Activated CD8-positive, alpha-beta memory T cell treated with anti-CD3 and anti-CD28 coated beads for 1 hour (primary cell): ENCODE measurements around the gene DLX2.

Source experiments
- DNase-seq, 2 donors: peaks; one replicate each; pipeline ENCODE4 v3.0.0-alpha.2; 2020; ENCODE audit warnings: low read depth in 1 of 2; ENCODE audit errors: extremely low read depth in 1 of 2

Gene DLX2

DNA sequence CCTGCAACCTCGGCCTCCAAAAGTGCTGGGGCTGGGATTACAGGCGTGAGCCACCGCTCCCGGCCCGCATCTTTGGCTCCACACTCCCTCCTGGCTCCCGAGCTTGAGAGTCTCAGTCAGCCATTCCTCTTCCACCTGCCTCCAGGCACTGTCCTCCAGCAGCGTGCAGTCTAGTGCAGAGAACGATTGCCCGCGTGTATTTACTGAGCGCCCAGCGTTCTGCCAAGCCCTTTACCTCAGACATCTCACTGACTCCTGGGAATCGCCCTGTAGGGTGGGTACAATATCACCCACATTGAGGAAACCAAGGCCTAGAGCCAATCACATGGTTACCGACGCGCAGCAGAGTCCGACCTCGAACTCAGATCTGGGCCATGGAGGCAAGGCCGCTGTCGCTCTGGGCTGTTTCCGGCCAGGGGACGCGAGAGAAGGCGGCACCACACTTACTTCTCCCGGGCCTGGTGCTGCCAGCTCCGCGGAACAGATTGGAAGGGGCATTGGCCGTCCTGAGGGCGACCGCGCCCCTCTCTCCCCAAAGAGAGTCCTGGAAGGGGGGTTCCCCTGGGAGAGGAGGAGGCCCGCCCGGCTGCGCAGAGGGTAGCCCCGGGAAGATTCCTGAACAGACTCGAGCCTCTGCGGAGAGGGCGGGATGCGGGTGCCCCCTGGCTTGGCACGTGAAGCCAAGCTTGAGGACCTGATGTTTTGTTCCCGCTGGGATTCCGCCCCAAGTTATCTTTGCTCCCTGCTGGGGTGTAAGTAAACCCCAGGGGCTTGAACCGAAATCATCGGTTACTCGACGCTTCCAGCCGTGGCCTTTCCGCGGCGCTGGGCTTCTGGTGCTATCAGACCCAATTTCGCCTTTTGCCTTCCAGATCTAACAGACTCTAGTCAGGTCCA is 5.2 kb upstream of the DLX2 start:
- DNase-seq = no peak

DNA sequence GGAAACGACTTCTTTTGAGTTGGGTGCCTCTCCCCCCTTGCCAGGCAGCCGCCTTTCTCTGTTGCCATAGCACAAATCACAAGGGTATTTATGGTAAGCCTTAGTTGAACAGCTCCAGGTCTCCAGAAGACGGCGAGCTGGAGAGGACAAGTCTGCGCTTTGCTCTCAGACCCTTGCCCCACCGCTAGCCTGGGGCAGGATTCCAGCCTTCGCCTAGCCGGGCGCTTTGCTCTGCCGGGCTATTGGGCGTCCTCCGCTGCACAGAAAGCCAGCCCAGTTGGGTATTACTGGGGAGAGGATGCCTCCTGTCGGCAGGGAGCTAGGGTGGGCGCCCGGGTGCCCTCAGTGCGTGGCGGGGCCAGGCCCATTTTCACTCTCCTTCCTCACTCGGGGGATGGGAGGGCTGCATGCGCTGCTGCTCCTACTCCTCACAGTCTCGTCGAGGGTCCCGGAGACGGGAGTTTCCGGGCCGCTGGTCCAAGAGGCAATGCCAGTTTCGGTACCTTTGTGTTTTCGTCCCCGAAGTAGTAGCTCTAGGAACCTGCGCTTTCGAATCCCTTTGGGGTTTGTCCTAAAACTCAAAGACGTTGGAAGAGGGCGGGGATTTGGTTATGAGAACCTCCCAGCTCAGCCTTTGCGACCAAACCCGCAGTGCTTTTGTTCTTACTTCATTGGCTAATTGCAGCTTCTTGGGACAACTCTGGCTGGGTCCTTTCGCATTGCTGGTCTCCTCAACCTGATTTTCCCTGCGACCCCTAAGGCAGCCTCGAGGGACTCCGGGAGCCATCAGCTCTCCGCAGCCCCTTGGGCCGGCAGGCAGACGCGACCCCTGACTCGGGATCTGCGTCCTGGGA is 3.6 kb upstream of the DLX2 start:
- no peak for DNase-seq

DNA sequence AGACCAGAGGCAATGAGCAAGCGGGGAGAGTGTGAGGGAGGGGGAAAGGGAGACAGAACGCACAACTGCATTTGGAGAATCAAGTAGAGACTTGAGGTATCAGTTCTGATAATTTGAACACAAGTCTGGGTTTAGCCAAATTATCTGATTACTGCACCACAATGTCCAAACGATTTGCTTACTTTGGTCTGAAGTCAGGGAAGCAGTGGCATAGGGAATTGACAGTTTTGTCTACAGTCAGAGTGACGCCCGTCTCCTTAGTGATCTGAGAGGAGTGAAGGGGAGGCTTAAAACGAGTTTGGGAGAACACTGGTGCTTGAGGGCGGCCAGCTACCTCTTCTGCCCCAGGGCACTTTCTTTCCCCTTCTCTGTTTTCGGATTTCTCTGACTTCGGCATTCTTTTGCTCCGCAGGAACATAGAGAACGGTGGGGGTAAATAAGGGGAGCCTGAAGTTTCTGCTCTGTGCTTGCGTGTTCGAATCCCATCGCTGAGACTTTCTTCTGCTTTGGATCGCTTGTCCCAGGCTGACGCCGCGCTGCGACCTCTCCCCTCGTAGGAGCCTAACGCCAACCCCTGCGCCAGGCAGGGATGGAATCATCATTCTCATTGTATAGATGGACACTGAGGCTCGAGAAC is 2.9 kb upstream of the DLX2 start:
- DNase-seq = no peak

DNA sequence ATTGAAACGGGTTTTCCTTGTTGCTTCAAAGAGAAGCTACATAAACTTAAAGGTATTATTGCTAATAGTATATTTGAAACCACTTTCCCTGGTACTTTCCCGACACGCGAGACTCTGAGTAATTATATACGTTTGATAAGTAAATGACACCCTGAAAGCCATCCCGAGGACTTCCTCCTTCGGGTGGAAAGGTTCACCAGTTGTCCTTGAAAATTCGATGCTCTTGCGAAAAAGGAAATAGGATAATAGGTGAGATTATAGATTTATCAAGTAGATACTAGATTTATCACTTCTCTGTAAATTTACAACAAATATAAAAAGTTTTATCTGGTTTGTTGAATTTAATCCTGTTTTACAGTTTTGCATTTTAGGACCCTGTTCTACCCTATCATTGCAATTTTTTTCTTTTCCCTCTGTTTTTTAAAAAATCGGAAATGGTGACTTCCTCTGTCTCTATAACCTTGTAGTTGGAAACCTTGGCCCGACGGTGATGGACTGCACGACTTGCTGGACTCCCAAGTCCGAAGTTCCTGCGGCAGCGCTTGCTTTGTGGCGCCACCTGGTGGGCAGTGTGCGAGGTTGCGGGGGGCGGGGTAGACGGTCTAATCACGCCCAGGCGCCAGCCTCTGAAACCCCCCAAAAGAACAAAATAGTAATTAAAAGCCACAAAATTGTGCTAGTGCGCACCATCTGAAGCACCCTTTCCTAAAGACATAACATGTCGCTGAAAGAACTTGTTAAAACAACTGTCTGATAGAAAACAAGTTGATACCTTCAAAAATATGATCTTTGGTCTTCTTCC is 972 bp upstream of the DLX2 start:
- peak in 1 of 2 donors; percentile 54 for DNase-seq

DNA sequence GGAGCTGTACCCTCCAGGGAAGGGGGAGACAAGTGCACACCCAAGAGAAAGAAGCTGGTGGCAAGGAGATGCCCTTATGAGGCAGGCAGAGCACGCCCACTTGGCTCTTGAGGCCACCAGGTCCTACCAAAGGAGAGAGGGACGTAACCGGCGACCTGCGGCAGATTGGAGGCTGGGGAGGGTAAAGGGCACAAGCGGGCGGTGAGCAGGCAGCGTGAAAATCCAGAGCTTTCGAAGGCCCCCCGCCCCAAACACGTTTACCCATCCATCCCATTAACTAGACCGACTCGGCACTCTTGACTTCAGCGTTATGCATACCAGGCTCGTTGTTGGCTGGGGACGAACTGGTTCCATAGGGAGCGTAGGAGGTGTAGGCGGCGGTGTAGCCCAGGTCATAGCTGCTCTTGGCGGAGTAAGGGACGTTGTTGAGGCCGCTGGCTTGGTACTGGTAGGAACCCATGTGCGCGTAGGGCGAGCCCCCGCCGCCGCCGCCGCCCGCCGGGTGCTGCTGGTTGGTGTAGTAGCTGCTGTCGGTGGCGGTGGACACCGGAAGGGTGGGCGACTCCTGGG is 794 bp downstream of the DLX2 start:
- no peak for DNase-seq

DNA sequence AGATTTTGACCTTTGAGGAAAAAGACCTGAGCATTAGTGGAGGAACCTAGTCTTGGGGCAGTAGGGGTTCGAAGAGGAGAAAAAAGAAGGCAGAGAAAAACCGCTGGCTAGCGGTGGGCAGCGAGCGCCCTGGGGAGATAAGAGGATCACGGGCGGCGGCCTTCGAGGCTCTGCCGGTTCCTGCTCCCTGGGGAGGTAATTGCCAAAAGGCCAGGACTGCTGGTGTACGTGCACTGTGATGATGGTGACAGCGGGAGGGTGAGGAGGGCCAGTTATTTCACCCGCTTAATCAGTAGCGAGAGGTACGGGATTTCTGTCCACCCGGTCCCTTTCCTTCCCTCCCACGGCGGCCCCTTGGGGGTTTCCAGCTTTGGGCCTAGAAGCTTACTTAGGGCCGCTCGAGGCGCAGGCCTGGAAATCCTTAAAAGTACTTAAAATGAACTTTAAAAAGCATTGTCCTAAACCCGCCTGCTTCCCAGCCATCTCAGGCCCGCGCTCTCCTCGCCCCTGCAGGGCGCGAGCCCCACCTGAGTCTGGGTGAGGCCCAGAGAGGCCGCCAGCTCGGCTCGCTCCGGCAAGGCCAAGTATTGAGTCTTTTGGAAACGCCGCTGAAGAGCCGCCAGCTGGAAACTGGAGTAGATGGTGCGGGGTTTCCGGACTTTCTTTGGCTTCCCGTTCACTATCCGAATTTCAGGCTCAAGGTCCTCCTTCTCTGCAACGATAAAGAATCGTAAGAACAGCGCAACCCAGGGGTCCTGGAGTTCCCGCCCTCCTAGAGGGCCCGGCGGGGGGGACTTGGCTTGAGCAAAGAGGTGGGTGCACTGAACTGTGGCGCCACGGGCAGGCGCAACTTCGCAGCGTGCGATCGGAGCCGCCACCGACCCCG is 1.5 kb downstream of the DLX2 start:
- no peak for DNase-seq

DNA sequence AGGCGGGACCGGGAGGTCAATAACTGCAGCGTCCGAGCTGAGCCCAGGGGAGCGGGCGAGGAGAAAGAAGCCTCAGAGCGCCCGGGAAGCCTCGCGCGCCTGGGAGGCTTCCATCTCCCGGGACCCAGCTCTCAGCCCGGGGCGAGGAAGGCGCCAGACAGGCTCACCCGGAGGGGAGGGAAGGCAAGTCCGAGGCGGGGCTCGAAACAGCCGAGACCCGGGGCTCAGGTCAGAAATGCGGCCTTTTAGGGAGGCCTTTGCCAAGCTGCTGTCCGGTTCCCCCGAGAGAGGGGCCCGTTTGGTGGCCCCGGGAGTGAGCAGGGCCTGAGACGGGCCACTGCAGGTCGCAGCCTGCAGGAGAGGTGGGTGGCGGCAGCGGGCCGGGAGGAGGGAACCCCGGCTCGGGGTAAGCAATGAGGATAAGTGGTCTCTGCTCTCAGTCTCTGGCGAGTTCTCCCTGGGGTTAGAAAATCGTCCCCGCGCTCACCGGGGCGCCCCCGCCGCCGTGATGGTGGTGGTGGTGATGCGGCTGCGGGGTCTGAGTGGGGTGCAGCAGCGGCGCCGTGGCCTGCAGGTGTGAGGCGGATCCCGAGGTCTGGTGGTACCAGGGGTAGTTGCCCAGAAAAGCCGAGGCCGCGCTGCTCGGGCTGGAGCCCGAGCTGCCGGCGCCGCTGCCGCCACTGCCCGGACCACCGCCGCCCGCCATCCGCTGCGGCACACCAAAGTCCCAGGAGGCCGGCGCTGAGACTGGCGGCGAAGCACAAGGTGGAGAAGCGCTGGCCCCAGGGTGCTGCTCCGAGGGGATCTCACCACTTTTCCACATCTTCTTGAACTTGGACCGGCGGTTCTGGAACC is 2.4 kb downstream of the DLX2 start:
- DNase-seq = no peak

DNA sequence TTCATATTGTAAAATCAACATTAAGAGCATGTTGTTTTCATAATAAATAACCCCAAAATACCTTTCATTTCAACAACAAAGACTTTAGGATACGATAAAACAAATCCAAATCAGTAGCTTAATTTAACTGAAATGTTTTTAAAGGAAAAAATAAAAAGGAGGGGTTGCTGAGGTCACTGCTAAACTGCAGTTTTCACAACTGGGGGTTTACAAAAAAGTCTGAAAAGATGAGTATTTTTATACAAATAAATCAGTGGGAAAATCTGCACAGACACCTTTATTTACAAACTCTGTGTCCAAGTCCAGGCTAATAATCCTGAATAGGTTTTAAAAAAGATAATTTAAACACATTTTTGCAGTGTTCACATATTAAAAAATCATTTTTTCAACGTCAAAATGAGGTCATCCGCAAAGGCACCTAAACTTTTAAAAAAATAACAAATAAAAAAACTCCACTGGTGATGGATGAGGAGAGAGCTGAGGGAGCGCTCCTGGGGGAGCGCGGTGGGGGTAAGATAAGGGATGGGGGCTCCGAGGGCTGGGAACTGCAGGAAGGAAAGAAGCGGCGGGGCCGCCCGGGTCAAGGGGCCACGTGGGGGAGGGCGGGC is 3.1 kb downstream of the DLX2 start:
- DNase-seq = no peak

DNA sequence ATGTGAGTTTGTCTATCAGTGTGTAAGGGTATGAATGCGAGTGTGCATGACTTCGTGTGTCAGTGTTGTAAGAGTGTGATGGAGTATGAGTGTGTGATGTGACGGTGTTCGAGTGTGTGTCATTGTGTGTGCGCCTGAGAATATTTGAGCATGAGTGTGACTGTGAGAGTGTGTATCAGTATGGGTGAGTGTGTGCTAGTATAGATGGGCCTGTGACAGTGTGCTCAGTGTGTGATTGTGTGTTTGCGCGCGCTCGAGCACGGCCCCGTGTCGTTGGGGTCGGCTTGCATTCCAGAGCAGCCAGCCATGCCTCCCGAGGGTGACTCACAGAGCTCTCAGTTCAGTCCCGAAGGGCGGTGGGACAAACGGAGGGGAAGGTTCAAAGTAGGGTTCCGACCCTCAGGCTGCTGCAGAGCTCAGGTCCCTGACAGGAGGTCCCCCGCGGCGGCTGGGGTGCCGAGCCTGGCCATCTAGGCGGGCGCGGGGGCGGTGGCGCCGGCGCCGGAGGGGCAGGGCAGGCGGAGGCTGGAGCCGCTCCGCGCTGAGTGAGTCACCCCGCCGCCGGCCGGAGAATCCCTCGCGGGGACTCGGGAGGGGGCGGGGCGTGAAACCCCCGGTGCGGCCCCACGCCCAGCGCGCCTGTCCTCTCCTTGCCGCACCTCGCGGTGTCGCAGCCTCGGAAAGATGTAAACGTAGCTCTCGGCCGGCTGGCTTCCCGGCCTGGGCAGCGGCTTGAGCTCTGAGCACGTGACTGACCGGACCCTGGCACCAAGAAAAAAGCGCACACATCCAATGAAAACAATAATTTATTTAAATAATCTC is 3.8 kb downstream of the DLX2 start:
- no peak for DNase-seq

DNA sequence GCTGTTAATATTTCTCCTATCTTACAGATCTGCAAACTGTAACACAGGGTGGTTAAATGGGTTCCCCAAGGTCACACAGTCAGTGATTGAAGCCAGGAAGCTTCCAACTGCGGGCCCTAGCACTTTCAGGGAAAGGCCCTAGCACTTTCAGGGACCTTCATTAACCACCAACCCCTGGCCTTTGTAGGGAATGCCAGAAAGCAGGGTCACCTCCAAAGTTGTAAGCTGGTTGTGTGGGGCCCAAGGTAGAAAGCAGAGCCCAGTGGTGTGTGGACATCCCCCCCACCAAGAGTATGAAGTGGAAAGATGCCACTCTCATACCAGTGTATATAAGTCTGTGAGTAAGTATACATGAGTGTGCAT is 4.4 kb downstream of the DLX2 start:
- no peak for DNase-seq

DNA sequence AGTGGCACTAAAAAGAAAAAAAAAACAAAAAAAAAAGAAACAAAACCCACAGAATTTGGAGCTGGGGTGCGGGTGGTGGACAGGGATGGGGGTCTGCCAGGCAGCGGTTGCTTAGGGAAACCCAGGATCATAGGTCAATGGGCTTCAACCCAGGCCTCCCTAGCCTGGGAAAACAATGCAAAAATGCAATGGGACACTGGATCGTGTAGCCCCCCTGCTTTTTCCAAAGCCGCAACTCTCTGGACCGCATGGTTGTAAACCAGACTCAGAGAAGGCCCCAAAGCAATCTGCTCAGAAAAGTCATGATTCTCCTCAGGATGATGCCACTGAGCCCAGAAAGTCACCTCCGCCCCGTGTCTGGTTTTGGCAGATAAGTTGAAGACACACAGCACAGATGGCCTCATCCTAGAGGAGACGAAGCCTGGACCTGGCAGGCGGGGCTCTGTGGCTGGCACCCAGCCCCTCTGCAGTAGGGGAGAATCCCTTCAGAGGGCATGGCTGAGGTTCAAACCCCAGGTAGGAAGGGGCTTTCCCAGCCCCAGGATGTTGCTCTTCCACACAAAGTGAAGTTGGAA is 5.1 kb downstream of the DLX2 start:
- DNase-seq = no peak

DNA sequence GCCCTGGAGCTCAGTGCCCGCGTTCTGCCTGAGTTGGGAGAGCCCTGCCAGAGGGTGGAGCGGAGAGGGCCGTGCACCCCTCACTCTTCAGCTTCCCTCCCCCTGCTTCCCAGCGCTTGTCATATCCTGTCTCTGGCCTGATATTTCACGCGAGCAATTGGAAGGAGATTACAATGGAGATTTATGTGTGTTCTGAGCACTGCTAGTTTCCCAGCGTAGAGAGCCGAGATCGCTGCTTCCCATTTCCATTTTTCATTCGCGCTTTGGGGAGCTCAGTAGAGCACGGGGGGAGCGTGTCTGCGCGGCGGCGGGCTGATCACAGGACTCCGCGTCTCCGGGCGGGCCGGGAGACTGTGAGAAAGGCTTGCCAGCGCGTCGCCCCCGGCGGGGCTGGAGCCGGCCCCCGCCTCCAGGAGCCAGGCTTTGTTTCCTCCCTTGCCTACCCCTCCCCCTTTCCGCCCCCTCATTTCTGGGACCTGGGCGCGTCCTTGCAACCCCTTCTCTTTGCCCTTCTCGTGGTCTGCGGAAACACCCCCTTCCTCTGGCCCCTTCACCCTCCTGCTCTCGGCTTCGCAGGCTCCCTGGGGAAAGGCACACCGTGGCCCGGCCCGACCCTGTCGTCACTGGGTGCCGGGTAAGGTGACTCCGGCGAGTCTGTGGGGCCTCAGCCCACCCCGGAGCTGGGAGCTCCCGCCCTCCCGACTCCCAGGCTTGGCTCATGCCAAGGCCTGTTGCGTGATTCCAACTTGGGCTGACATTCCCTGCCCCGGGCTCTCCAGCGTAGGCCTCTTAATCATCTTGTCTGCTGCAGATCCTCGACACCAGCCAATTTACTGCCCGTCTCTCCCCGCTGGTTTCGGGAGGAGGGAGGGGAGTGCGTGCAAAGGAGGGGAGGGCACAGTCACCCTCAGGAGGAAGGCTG is 5.8 kb downstream of the DLX2 start:
- no peak for DNase-seq

DNA sequence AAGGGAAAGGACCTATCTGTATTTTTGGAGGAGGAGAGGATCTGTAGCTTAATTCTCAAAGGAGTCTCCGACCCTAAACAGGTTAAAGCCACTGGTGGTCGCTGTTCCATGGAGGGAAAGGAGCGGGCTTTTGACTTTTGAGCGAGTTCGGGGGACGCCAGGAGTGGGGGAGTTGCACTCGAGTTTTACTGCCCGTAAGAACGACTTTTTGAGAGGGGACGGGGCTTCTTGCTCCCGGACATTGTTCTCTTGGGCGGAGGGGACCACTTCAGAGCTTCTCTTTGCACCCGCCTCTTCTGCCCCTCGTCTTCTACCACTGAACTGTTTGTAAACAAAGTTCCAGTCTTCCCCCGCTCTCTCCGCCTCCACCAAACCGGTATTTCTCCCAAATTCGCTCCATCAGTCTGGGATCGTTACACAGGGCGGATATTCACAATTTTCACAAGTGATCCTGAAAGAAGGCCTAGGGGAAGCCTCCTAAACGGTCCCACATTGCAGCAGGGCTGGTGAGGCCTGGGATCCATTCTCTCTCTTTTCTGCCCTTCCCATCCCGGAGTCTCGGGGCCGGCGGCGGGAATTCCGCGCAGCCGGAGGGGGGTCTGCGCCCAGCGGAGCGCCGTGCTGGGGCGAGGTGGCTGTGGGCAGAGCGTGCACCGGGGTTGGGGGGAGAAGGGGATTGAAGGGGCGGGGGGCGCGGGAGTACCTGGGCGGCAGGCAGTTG is 6.6 kb downstream of the DLX2 start:
- DNase-seq = no peak

DNA sequence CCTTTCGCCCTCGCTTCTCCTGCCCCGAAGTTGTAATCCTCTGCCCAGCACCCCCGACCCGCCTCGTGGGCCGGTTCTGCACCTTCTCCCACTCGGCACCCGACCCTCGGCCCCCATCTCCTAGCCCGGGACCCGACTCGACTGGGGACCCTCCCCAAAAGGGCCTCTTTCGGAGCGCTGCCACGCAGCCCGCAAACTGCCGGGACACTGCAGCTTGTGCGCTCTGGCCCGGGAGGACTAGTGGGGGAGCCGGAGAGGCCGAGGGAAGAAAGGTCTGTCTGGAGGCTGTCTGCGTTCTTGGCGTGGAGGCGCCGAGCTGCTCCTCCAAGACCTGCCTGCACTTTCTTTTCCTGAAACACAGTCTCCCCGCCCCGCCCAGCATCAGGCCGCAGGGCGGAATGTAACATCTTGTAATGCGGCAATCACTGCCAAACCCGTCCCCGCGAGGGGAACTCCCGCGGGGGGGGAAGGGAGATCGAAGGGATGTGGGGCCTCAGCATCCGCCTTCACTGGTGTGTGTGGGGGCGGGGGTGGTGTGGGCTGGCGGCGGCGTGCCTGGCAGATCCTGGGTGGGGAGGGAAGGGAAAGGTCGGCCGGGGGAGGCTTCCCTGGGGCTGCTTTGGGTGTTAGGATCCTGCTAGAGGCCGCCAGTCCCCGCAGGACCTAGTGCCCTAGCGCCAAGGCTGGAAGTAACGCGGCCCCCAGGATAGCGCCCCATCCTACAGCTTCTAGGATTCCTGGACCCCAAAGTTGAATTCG is 7.4 kb downstream of the DLX2 start:
- peak in 1 of 2 donors; percentile 52 for DNase-seq
